Cardiac fibroblast (primary cell): Measurements from ENCODE around the gene VILL.
A peak's percentile ranks its signal among the peaks of the same experiment; 100 is the strongest.

Source experiments
- DNase-seq, 2 donors: peaks; one replicate each; pipeline versions ENCODE4 v3.0.0 to v3.0.0-alpha.2; 2010; ENCODE audit warnings: low read depth in 2 of 2
- H3K4me3 ChIP-seq, 2 donors: replicated peaks in 1 of 2; 1 replicate in 1 of 2; 2 replicates in 1 of 2; pipeline ENCODE4 v1.5.1; 2011; ENCODE audit warnings: low read depth in 2 of 2, low read length in 2 of 2, mild to moderate bottlenecking in 2 of 2, moderate library complexity in 1 of 2
- CTCF ChIP-seq: IDR thresholded peaks from one replicate; pipeline ENCODE4 v1.5.1; 2011; ENCODE audit warnings: low read depth, mild to moderate bottlenecking, low read length, inconsistent platforms

The VILL gene

GRCh38 chr3:37974121-37975083 lies 16.2 kb upstream of the VILL start:
- DNase-seq = peak; percentile 71 to 77

DNA sequence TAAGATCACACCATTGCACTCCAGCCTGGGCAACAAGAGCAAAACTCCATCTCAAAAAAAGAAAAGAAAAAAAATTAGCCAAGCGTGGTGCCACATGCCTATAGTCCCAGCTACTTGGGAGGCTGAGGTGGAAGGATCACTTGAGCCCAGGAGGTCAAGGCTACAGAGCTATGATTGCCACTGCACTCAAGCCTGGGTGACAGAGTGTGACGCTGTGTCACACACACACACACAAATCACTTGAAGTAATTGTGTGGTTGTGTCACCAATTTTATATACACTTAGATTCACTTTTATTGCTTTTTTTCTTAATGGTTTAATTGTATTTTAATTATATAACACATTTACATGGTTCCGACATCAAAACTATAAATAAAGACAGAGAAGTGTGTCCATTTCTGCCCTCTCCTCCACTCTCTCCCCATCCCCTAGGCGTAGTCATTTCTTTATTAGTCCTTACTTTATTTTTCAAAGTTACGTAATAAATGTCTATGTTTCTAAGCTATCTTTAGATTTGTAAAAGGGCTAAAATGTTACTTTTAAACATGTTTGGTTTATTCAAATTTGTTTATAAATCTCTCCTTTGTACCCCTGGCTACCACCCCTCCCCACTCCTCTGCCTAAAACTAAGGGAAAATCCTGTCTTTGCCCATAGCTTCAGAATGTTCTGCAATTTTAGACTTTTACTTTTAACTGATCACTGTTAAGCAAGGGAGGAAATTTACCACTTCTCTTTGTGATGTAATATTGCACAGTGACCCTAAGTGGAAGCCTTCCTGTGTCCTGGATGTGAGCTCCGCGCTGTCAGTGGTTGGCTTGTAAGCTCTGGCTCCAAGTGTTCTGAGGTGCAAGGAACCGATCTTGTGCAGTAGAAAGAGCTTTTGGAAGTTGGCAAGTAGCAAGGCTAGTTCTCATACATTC lies 10.8 kb upstream of the VILL start:
- no peak overlapping the region for H3K4me3 ChIP-seq
- no peak for TF ChIP-seq CTCF
- DNase-seq = no peak

More at GRCh38 chr3:37974121-37975083, 16.2 kb upstream of the VILL start:
- H3K4me3 ChIP-seq = no peak overlapping the region
- TF ChIP-seq CTCF = peak; percentile 83

DNA sequence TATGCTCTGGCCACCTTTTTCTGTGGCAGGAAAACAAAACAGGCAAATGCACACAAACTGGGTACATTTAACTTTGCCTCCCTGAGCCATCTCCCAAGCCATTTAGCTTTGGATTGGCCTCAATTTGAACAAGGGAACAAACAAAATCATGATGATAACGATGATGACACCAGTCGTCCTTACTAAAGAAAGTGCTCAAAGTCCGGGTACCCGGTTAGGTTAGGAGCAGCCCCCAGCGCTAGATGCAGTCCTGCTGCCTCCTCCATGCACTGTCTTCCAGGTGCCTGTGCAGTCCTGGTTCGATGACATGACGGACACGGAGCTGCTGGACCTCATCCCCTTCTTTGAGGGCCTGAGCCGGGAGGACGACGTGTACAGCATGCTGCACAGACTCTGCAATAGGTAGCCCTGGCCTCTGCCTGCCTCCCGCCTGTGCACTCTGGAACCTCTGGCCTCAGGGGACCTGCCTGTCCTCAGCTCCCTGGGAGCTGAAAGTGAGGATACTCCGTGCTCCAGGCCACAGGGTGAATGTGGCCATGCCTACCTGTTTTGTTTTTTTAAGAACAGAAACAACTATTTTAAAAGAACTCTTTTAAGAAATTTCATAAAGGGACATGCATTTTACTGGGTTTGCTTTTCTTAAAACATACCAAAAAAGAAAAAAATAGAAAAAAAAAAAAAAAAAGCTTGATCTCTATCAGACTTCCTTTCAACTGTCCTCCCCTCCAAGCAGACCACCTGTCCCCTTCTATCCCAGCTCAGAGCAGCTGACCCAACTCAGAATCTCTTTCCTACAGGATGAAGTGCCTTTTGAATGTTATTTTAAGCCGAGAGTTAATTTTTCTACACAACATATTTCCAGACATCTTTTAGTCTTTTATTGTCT lies 9.9 kb upstream of the VILL start:
- TF ChIP-seq CTCF = no peak
- DNase-seq = no peak
- H3K4me3 ChIP-seq = no peak overlapping the region

DNA sequence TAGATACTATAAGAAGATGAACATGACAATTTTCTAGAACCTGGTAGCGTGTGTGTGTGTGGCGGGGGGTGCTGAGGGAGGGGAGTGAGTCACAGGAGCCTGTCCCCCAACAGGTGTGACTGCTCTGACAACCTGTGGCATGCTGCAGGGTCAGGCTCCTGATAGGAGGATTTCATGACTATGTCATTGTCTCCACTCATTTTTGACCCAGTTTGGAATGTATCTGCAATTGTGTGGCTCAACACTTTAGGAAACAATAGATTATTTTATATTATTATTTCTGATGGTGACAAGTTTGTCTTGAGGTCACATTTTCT lies 9.3 kb upstream of the VILL start:
- no peak for TF ChIP-seq CTCF
- no peak for DNase-seq
- H3K4me3 ChIP-seq = no peak overlapping the region

DNA sequence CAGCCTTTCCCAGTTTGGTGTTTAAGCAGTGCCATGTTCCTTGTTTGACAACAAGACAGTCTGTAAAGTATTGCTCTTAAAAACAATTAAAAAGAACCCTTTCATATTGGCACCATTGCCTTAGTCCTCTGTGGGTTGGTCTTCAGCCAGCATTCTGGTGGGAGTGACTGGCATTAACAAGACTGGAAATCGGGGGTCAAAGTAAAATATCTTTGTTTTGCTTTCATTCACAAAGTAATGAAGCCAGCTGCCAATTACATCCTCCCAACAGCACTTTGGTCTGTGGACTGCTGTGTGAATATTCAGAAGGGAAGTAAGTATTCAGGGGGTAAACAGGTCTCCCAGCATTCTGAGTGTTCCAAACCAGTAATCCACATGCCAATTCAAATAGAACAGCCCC lies 8.3 kb upstream of the VILL start:
- no peak for TF ChIP-seq CTCF
- DNase-seq = no peak
- no peak overlapping the region for H3K4me3 ChIP-seq

DNA sequence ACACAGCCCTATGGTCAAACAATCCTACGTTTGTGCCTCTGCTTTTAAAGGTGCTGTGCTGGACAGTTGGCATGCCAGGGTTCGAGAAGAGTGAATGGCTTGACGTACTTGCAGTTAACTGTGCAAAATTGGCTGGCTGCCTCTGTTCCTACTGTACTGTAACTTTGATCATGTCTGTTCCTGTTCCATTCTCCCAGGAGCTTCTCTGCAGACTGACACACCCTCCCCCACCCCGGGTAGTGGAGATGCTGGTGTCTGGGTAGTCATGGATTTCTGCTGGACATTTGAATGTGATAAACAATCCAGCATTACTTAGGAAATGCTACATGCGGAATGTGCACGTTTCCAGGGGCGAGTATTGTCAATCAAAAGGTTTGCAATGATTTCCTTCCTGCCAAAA lies 6.5 kb upstream of the VILL start:
- no peak for TF ChIP-seq CTCF
- DNase-seq = no peak
- no peak overlapping the region for H3K4me3 ChIP-seq
